Activated T-cell treated with anti-CD3 and anti-CD28 coated beads, Interleukin-2, amount 50 U/mL, for 24 hours (primary cell): ENCODE measurements around the gene CELA2A.
"Not testable (repeated sequence)": the region's sequence is repeated elsewhere in the genome, so short reads cannot be mapped to it uniquely, and the experiment has no call there.

Source experiments
- DNase-seq: peaks from one replicate; pipeline ENCODE4 v3.0.0-alpha.2; 2020
- H3K27ac Mint-ChIP-seq: 2 replicates; pipeline ENCODE4 v1.8.0; 2020; ENCODE audit warnings: mild to moderate bottlenecking, mixed read lengths
- H3K27me3 Mint-ChIP-seq: 2 replicates; pipeline ENCODE4 v1.8.0; 2020; ENCODE audit warnings: mixed read lengths
- H3K36me3 Mint-ChIP-seq: 2 replicates; pipeline ENCODE4 v1.8.0; 2020; ENCODE audit warnings: low read depth, mixed read lengths
- H3K4me1 Mint-ChIP-seq: 2 replicates; pipeline ENCODE4 v1.8.0; 2020; ENCODE audit warnings: low read depth, mixed read lengths
- H3K4me3 Mint-ChIP-seq: 2 replicates; pipeline ENCODE4 v1.8.0; 2020; ENCODE audit warnings: mild to moderate bottlenecking, moderate library complexity, mixed read lengths
- H3K9me3 Mint-ChIP-seq: 2 replicates; pipeline ENCODE4 v1.8.0; 2020; ENCODE audit warnings: mixed read lengths

The CELA2A gene

DNA sequence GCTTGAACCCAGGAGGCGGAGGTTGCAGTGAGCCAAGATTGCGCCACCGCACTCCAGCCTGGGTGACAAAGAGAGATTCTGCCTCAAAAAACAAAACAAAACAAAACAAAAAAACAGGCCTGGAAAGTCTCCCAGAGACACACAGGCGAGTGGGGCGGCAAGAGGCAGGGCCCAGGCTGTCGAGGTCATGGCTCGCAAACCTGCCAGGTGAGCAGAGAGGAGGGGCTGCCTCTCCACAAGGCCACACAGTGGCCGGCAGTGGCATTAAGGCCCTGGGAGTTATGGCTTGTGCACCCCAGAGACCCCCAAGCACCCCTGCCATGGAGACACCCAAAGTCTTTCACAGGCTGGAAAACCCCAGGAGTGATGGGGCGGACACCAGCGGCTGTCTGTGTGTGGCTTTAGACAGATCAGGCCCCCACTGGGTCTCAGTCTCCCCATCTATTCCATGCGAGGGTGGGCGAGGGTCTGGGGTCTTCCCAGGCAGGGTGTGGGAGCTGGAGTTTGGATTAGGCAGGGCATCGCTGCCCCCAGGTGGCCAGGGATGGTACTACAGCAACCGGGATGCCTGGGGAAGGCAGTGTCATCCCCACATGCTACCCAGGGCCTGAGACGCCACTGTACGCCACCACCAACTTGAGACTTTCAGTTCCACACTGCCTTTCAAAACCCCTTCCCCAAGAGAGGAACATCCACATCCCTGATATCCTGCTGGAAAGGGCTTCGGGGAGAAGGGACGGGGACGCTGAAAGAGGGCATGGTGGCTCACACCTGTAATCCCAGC lies 25.6 kb upstream of the CELA2A start:
- H3K27ac Mint-ChIP-seq: no peak overlapping the region
- H3K4me1 Mint-ChIP-seq: peaks cover 4% of the 10 kb centered on the region
- no peak overlapping the region for H3K4me3 Mint-ChIP-seq
- H3K27me3 Mint-ChIP-seq: no peaks in the 10 kb centered on the region
- H3K36me3 Mint-ChIP-seq: peaks cover 36% of the 10 kb centered on the region
- H3K9me3 Mint-ChIP-seq: no peaks in the 10 kb centered on the region
- DNase-seq: peak; percentile 89

DNA sequence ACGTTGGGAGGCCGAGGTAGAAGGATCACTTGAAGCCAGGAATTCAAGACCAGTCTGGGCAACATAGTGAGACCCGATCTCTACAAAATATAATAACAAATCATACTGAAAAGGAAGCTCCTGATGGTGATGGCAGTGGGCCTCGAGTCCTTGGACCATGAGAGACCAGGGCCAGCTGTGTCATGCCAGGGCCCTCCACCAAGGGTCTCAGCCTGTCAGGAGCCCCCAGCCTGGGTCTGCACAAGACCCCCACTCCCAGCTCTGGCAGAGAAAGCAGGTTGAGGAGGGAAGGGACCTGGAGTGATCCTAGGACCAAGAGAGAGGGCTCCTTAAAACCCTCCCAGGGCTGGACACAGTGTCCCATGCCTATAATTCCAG lies 25.0 kb upstream of the CELA2A start:
- Mint-ChIP-seq H3K4me1 (no peaks in the 10 kb centered on the region), H3K27ac (no peak overlapping the region), H3K36me3 (peaks cover 30% of the 10 kb centered on the region), H3K27me3 (no peaks in the 10 kb centered on the region), H3K4me3 (no peak overlapping the region), H3K9me3 (no peaks in the 10 kb centered on the region)
- DNase-seq: no peak

DNA sequence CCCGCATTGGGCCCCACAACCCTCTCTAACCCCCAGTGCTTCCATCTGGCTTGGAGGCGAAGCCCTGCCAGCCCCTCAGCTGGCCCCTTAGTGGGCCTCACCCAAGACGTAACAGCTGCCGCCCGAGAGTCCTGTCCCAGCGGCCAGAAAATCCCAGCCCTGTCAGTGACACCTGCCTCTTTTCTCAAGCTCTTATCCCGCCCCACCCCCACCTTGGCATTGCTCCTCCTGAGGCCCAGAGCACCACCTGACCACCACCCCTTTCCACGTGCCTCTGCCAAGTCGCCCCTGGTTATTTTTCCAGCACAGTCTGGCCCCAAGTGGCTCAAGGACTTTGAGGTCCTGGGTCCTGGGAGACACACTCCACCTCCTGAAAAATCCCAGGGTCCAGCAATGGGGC lies 24.2 kb upstream of the CELA2A start:
- Mint-ChIP-seq H3K36me3 (peaks cover 24% of the 10 kb centered on the region), H3K27me3 (no peaks in the 10 kb centered on the region), H3K4me3 (no peak overlapping the region), H3K9me3 (no peaks in the 10 kb centered on the region), H3K4me1 (no peaks in the 10 kb centered on the region), H3K27ac (no peak overlapping the region)
- no peak for DNase-seq

DNA sequence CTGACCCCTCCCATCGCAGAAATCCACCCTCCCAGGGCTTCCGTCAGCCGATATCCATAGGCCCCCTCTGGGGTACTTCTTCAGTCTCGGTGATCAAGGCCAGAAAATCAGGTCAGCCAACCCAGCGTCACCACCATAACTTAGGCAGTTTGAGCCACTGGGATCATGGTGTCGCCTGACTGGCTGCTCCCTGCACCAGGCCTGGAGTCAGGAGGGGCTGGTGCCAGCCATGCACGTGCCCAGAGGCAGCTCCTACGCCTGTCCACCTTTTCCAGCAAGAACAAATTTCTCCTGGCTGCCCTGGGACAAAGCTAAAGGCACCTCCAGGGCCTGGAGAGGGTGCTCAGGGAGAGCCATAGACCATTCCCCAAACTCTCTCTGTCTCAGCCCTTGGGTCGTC lies 23.1 kb upstream of the CELA2A start:
- Mint-ChIP-seq H3K4me3 (no peak overlapping the region), H3K9me3 (no peaks in the 10 kb centered on the region), H3K27me3 (no peaks in the 10 kb centered on the region), H3K36me3 (peaks cover 13% of the 10 kb centered on the region), H3K27ac (no peak overlapping the region), H3K4me1 (no peaks in the 10 kb centered on the region)
- no peak for DNase-seq

DNA sequence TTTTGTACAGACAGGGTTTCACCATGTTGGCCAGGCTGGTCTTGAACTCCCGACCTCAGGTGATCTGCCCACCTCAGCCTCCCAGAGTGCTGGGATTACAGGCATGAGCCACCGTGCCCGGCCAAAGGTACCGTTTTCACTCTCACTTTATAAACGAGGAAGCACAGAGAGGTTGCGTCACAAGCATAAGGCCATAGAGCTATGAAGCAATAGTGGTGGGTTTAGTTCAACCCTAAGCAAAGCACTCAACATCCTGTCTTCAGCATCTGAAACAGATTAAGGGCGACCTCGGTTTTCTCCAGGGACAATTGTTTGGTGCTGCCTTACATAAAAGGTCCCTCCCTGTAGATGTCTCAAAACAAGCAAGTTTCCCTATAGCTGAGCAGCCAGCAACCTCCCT lies 21.8 kb upstream of the CELA2A start:
- H3K27ac Mint-ChIP-seq, DNase-seq, H3K4me3 Mint-ChIP-seq, H3K9me3 Mint-ChIP-seq, H3K27me3 Mint-ChIP-seq, H3K4me1 Mint-ChIP-seq: not testable (repeated sequence)
- H3K36me3 Mint-ChIP-seq: peaks cover 11% of the 10 kb centered on the region

DNA sequence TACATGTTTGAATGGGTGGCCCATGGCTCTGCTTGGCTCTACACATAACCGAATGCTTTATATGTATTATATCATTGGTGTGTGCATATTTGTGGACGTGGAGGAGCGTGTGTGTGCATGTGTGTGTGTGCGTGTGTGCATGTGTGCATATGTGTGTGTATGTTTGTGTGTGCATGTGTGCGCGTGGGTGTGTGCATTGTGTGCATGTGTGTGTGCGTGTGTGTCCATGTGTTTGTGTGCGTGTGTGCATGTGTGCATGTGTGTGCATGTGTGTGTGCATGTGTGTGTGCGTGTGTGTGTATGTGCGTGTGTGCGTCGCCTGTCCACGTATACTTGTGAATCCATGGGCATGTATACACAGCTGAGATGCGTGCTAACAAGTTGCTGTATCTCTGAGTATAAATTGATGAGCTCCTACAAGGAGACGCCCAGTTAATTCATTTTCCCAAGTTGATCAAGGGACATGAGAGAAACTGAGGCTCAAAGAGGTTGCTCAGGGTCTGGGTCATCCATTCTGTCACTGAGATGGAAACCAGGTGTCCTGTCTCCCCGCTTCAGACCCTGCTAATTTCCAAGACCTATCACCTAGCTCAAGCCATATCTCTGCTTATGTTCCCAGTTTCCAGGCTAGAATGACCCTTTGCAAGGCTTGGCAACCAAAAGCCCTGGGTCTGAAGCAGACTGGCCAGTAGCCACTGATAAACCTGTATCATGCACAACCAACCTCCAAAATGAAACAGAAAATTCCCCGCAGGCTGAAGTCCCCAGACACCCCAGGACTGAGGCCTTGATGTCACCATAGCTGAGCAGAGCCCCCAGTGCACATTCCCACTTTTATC lies 21.1 kb upstream of the CELA2A start:
- H3K4me1 Mint-ChIP-seq: no peaks in the 10 kb centered on the region
- no peak for DNase-seq
- H3K27ac Mint-ChIP-seq: no peak overlapping the region
- no peaks in the 10 kb centered on the region for H3K27me3 Mint-ChIP-seq
- H3K9me3 Mint-ChIP-seq: no peaks in the 10 kb centered on the region
- peaks cover 4% of the 10 kb centered on the region for H3K36me3 Mint-ChIP-seq
- H3K4me3 Mint-ChIP-seq: no peak overlapping the region

DNA sequence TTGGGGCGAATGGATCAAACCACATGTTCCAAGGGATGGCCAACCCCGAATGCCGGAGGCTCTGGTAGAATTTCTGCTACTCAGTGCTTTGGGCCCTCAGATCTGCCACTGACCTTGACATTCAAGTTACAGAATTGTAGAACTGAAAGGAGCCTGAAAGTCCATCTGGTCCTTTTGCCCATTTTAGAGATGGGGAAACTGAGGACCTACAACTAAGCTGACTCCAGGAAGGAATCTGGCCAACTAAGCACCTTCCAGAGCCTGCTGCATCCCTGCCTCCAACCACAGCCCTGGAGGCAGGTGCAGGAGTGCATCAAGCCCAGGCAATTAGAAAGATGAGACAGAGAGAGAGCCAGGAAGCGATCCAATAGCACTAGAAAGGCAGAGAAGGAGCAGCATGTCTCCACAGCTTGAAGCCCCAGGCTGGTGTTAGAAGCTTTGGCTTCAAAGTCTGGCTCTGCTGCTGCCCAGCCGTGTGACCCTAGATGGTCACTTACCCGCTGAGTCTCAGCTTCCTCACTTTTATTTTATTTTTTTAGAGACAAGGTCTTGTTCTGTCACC lies 19.6 kb upstream of the CELA2A start:
- Mint-ChIP-seq H3K36me3 (no peaks in the 10 kb centered on the region), H3K4me1 (no peaks in the 10 kb centered on the region), H3K27ac (no peak overlapping the region), H3K27me3 (no peaks in the 10 kb centered on the region), H3K4me3 (no peak overlapping the region), H3K9me3 (no peaks in the 10 kb centered on the region)
- DNase-seq: no peak

DNA sequence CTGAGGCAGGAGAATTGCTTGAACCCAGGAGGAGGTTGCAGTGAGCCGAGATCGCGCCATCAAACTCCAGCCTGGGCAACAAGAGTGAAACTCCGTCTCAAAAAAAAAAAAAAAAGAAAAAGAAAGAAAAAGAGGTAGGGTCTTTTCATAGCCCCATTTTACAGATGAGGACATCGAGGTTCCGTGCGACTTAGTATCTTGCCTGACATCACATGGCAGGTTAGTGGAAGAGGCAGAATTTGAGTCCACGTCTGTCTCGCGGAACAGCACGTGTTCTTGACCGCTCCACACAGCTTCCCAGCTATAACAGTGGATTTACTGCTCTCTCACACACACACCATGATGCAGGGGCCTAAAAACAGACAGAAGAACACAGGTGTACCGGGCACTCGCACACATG lies 17.2 kb upstream of the CELA2A start:
- no peaks in the 10 kb centered on the region for H3K9me3 Mint-ChIP-seq
- H3K27me3 Mint-ChIP-seq: no peaks in the 10 kb centered on the region
- H3K36me3 Mint-ChIP-seq: no peaks in the 10 kb centered on the region
- no peak overlapping the region for H3K4me3 Mint-ChIP-seq
- H3K4me1 Mint-ChIP-seq: no peaks in the 10 kb centered on the region
- no peak for DNase-seq
- no peak overlapping the region for H3K27ac Mint-ChIP-seq

DNA sequence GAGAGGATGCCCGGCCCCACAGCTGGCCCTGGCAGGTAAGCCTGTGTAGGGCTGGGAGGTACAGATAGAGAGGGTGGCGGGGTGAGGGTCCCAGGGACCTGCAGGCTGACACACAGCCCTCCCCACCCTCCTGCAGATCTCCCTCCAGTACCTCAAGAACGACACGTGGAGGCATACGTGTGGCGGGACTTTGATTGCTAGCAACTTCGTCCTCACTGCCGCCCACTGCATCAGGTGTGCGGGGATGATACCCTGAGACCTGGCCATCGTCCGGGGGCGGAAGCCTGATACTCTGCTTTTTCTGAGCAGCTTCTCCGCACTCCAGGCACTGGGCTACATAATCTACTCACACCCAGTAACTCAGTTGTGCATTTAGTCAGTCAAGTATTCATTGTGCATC lies 16.2 kb upstream of the CELA2A start:
- Mint-ChIP-seq H3K27me3 (no peaks in the 10 kb centered on the region), H3K9me3 (no peaks in the 10 kb centered on the region), H3K36me3 (no peaks in the 10 kb centered on the region), H3K27ac (no peak overlapping the region), H3K4me3 (no peak overlapping the region), H3K4me1 (no peaks in the 10 kb centered on the region)
- no peak for DNase-seq

DNA sequence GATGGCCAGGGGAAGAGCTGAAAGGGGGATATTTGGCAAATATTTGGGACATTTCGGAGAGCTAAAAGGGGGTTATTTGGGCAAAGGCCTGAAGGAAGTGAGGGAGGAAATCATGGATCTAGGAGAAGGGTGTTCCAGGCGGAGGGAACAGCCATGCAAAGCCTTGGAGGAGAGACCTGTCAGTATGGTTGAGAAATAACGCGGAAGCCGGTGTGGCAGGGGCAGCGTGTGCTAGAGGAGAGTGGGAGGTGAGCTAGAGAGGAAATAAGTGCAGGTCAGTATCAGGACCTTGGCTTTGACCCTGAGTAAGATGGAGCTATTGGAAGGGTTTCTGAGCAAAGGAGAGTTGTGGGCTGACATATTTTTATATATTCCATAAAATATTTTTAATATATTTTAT lies 15.3 kb upstream of the CELA2A start:
- DNase-seq: no peak
- Mint-ChIP-seq H3K27ac (no peak overlapping the region), H3K36me3 (no peaks in the 10 kb centered on the region), H3K9me3 (no peaks in the 10 kb centered on the region), H3K27me3 (no peaks in the 10 kb centered on the region), H3K4me3 (no peak overlapping the region), H3K4me1 (no peaks in the 10 kb centered on the region)

DNA sequence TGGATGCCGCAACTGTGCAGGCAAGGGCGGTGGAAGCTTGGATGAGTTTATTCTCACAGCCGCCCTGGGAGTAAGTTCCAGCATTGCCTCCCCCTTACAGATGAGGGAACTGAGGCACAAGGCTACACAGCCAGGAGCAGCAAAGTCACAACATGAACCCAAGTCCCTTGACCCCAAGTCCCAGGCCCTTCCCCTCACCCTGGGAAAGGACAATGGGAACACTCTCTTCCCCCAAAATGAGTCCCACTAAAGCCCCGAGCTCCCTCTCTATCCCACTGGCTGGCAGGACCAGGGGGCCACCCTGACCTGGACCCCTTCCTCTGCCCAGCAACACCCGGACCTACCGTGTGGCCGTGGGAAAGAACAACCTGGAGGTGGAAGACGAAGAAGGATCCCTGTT lies 14.4 kb upstream of the CELA2A start:
- Mint-ChIP-seq H3K36me3 (no peaks in the 10 kb centered on the region), H3K4me3 (no peak overlapping the region), H3K27ac (no peak overlapping the region), H3K4me1 (no peaks in the 10 kb centered on the region), H3K27me3 (peaks cover 1% of the 10 kb centered on the region), H3K9me3 (no peaks in the 10 kb centered on the region)
- DNase-seq: no peak

DNA sequence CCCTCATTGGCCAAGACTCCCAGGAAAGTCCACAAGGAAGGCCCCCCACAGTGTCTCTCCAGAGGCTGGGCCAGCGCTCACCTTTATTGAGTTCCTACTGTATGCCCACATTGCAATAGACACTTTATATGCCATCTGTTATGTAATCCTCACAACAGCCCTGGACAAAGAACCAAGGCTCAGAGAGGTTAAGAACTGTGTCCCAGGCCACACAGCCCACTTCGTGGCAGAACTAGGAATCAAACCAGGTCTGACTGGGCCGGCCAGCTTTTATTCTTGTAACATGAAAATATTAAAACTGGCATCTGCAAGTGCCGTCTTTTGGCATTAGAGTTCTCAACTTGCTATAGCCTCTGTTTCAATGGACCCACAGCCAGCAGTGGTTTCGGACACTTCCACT lies 13.8 kb upstream of the CELA2A start:
- peaks cover 4% of the 10 kb centered on the region for H3K27me3 Mint-ChIP-seq
- no peak overlapping the region for H3K4me3 Mint-ChIP-seq
- no peaks in the 10 kb centered on the region for H3K4me1 Mint-ChIP-seq
- H3K36me3 Mint-ChIP-seq: no peaks in the 10 kb centered on the region
- H3K27ac Mint-ChIP-seq: no peak overlapping the region
- no peaks in the 10 kb centered on the region for H3K9me3 Mint-ChIP-seq
- DNase-seq: no peak

DNA sequence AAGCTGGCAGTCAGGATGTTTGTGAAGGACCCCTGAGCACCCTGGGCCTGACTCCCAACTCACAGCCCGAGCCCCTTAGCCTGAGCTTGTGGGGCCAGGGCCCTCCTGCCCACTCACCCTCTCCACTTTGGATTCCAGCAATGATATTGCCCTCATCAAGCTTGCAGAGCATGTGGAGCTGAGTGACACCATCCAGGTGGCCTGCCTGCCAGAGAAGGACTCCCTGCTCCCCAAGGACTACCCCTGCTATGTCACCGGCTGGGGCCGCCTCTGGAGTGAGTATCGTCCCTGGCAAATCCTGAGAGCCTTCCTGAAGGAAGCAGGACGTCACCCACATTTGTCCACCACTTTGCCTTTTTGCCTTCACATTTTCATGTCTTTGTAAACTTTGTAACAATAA lies 13.3 kb upstream of the CELA2A start:
- Mint-ChIP-seq H3K4me1 (no peaks in the 10 kb centered on the region), H3K36me3 (no peaks in the 10 kb centered on the region), H3K9me3 (no peaks in the 10 kb centered on the region), H3K27ac (no peak overlapping the region), H3K27me3 (peaks cover 4% of the 10 kb centered on the region), H3K4me3 (no peak overlapping the region)
- no peak for DNase-seq

DNA sequence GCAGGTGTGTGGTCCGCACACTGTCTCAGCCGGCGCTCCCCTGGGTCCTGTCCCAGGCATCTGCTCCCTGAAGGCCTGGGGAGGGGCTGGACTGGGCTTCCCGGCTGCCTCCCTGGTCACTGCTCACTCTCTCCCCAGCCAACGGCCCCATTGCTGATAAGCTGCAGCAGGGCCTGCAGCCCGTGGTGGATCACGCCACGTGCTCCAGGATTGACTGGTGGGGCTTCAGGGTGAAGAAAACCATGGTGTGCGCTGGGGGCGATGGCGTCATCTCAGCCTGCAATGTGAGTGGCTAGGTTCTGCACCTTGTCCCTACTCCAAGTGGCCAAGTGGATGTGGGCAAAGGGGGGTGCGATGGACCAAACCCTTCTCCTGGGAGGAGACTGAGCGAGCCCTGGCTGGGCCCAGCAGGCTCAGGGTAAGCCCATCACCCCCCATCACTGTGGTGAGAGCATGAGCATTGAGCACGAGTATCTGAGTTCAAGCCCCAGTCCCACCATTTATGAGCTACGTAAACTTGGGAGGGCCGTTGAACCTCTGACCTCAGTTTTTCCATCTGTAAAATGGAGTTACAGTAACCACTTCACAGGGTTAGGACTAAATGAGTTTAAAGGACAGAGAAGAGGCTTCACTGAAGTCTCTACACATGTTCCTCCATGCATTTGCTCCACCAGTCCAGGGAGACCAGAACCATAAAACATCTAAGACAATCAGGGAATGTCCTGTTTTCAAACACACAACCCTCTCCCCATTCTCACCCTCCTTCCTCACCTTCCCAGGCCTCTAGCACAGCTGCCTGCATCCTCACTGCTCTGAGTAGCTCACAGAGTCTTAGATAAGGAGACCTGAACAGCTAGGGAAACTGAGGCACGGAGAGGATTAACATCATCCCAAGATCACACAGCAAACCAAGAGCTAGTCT lies 11.8 kb upstream of the CELA2A start:
- Mint-ChIP-seq H3K27me3 (peaks cover 4% of the 10 kb centered on the region), H3K27ac (no peak overlapping the region)

More for the DNA sequence above, 11.8 kb upstream of the CELA2A start:
- H3K9me3 Mint-ChIP-seq: no peaks in the 10 kb centered on the region
- H3K36me3 Mint-ChIP-seq: no peaks in the 10 kb centered on the region
- no peak for DNase-seq
- no peaks in the 10 kb centered on the region for H3K4me1 Mint-ChIP-seq
- H3K4me3 Mint-ChIP-seq: no peak overlapping the region
